HEK293 (cell line): ENCODE measurements around the gene MBD4.

Experiments
- GLIS1 ChIP-seq: fragments of 450-650 bp; formaldehyde crosslinking; IDR thresholded peaks from 2 replicates; pipeline ENCODE4 v1.5.1; 2016; ENCODE audit warnings: missing biosample characterization, missing genetic modification characterization
- GLIS2 ChIP-seq: fragments of 450-650 bp; formaldehyde crosslinking; IDR thresholded peaks from 2 replicates; pipeline ENCODE4 v1.5.1; 2016; ENCODE audit warnings: missing biosample characterization, missing genetic modification characterization
- HOXA7 ChIP-seq: sonication (generic); formaldehyde crosslinking; IDR thresholded peaks from 2 replicates; pipeline ENCODE4 v1.8.1; 2022; ENCODE audit warnings: missing genetic modification reagents, borderline replicate concordance
- KLF8 ChIP-seq: fragments of 450-650 bp; formaldehyde crosslinking; IDR thresholded peaks from 2 replicates; pipeline ENCODE4 v1.5.1; 2016; ENCODE audit warnings: missing biosample characterization, missing genetic modification characterization
- MZF1 ChIP-seq: fragments of 450-650 bp; formaldehyde crosslinking; IDR thresholded peaks from 2 replicates; pipeline ENCODE4 v1.5.1; 2017; ENCODE audit warnings: missing biosample characterization, missing genetic modification characterization, borderline replicate concordance
- SCRT2 ChIP-seq: fragments of 450-650 bp; formaldehyde crosslinking; IDR thresholded peaks from 2 replicates; pipeline ENCODE4 v1.5.1; 2016; ENCODE audit warnings: missing biosample characterization, missing genetic modification characterization
- ZBTB20 ChIP-seq: fragments of 450-650 bp; formaldehyde crosslinking; IDR thresholded peaks from 2 replicates; pipeline ENCODE4 v1.5.1; 2016; ENCODE audit warnings: missing biosample characterization, missing genetic modification characterization
- ZBTB7A ChIP-seq: fragments of 450-650 bp; formaldehyde crosslinking; IDR thresholded peaks from 2 replicates; pipeline ENCODE4 v1.5.1; 2016; ENCODE audit warnings: low read depth, missing biosample characterization, missing genetic modification characterization
- ZNF112 ChIP-seq: fragments of 450-650 bp; formaldehyde crosslinking; IDR thresholded peaks from 2 replicates; pipeline ENCODE4 v1.5.0; 2017; ENCODE audit warnings: missing biosample characterization, missing genetic modification characterization
- ZNF121 ChIP-seq: fragments of 450-650 bp; formaldehyde crosslinking; IDR thresholded peaks from 2 replicates; pipeline ENCODE4 v1.5.1; 2016; ENCODE audit warnings: missing biosample characterization, missing genetic modification characterization
- ZNF133 ChIP-seq: fragments of 450-650 bp; formaldehyde crosslinking; IDR thresholded peaks from 2 replicates; pipeline ENCODE4 v1.5.1; 2016; ENCODE audit warnings: missing biosample characterization, missing genetic modification characterization
- ZNF16 ChIP-seq: fragments of 450-650 bp; formaldehyde crosslinking; IDR thresholded peaks from 2 replicates; pipeline ENCODE4 v1.5.1; 2016; ENCODE audit warnings: low read depth, missing biosample characterization, missing genetic modification characterization
- ZNF184 ChIP-seq: fragments of 450-650 bp; IDR thresholded peaks from 2 replicates; pipeline ENCODE4 v1.5.1; 2018; ENCODE audit warnings: missing biosample characterization, mild to moderate bottlenecking, missing genetic modification characterization
- ZNF266 ChIP-seq: fragments of 450-650 bp; formaldehyde crosslinking; IDR thresholded peaks from 2 replicates; pipeline ENCODE4 v1.5.1; 2016; ENCODE audit warnings: missing biosample characterization, missing genetic modification characterization, low read depth
- ZNF510 ChIP-seq: fragments of 450-650 bp; formaldehyde crosslinking; IDR thresholded peaks from 2 replicates; pipeline ENCODE4 v1.5.1; 2018; ENCODE audit warnings: mild to moderate bottlenecking, missing genetic modification characterization, missing biosample characterization; ENCODE audit not compliant: insufficient replicate concordance
- ZNF529 ChIP-seq: fragments of 450-650 bp; formaldehyde crosslinking; IDR thresholded peaks from 2 replicates; pipeline ENCODE4 v1.5.1; 2017; ENCODE audit warnings: missing genetic modification characterization, missing biosample characterization; ENCODE audit not compliant: insufficient replicate concordance
- ZNF530 ChIP-seq: fragments of 450-650 bp; formaldehyde crosslinking; IDR thresholded peaks from 2 replicates; pipeline ENCODE4 v1.5.1; 2016; ENCODE audit warnings: low read depth, missing biosample characterization, missing genetic modification characterization
- ZNF600 ChIP-seq: fragments of 450-650 bp; formaldehyde crosslinking; IDR thresholded peaks from 2 replicates; pipeline ENCODE4 v1.5.1; 2016; ENCODE audit warnings: missing biosample characterization, missing genetic modification characterization
- ZNF791 ChIP-seq: fragments of 450-650 bp; formaldehyde crosslinking; IDR thresholded peaks from 2 replicates; pipeline ENCODE4 v1.5.1; 2016; ENCODE audit warnings: missing biosample characterization, missing genetic modification characterization
- ZSCAN23 ChIP-seq: fragments of 450-650 bp; formaldehyde crosslinking; IDR thresholded peaks from 2 replicates; pipeline ENCODE4 v1.5.1; 2016; ENCODE audit warnings: missing biosample characterization, missing genetic modification characterization
- TF ChIP-seq, protein P1 (sequence below): fragments of 450-650 bp; formaldehyde crosslinking; IDR thresholded peaks from 2 replicates; pipeline ENCODE4 v1.5.1; 2016; ENCODE audit warnings: missing biosample characterization, missing genetic modification characterization
- TF ChIP-seq, protein P2 (sequence below): fragments of 450-650 bp; IDR thresholded peaks from 2 replicates; pipeline ENCODE4 v1.5.1; 2018; ENCODE audit warnings: missing biosample characterization, missing genetic modification characterization
- TF ChIP-seq, protein P3 (sequence below): fragments of 450-650 bp; formaldehyde crosslinking; IDR thresholded peaks from 2 replicates; pipeline ENCODE4 v1.5.1; 2017; ENCODE audit warnings: missing biosample characterization, missing genetic modification characterization
- TF ChIP-seq, protein P4 (sequence below): fragments of 450-650 bp; formaldehyde crosslinking; IDR thresholded peaks from 2 replicates; pipeline ENCODE4 v1.5.1; 2016; ENCODE audit warnings: missing biosample characterization, missing genetic modification characterization
- TF ChIP-seq, protein P5 (sequence below): IDR thresholded peaks from 2 replicates; pipeline ENCODE4 v1.6.1; 2011; ENCODE audit warnings: mild to moderate bottlenecking, low read depth, low read length, borderline replicate concordance
- TF ChIP-seq, protein P6 (sequence below): fragments of 450-650 bp; formaldehyde crosslinking; IDR thresholded peaks from 2 replicates; pipeline ENCODE4 v1.5.1; 2016; ENCODE audit warnings: missing biosample characterization, missing genetic modification characterization, borderline replicate concordance
- TF ChIP-seq, protein P7 (sequence below): fragments of 450-650 bp; formaldehyde crosslinking; optimal IDR thresholded peaks from 2 replicates; pipeline ENCODE3; 2016; ENCODE audit warnings: missing biosample characterization, mild to moderate bottlenecking, missing genetic modification characterization

The MBD4 gene

DNA sequence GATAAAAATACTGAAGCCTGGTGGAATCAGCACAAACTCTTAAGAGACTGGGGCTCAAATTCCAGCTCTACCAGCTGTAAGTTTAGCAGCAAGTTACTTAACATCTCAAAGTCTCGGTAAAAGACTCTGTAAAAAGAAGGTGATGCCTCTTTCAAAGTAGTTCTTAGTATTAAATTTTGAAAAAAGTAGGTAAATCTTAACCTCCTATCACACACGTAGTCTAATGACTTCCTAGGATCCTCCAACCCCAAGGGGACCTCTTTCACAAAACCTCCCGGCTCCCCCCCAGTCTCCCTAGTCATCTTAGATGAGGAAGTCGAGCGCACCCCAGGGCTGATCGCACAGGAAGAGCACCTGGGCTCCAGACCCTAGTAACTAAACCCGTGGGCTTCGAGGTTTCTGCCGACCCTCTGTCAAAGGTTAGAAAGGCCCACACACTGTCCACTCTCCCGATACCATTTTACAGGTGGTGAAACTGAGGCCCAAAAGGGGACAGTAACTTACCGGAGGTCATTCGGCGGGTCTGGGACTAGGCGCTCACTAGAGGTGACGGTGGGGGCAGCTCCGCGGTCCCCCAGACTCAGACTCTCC lies 427 bp downstream of the MBD4 start (continued):
- TF ChIP-seq, protein P1, sequence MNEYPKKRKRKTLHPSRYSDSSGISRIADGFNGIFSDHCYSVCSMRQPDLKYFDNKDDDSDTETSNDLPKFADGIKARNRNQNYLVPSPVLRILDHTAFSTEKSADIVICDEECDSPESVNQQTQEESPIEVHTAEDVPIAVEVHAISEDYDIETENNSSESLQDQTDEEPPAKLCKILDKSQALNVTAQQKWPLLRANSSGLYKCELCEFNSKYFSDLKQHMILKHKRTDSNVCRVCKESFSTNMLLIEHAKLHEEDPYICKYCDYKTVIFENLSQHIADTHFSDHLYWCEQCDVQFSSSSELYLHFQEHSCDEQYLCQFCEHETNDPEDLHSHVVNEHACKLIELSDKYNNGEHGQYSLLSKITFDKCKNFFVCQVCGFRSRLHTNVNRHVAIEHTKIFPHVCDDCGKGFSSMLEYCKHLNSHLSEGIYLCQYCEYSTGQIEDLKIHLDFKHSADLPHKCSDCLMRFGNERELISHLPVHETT: no peak
- TF ChIP-seq, protein P2, sequence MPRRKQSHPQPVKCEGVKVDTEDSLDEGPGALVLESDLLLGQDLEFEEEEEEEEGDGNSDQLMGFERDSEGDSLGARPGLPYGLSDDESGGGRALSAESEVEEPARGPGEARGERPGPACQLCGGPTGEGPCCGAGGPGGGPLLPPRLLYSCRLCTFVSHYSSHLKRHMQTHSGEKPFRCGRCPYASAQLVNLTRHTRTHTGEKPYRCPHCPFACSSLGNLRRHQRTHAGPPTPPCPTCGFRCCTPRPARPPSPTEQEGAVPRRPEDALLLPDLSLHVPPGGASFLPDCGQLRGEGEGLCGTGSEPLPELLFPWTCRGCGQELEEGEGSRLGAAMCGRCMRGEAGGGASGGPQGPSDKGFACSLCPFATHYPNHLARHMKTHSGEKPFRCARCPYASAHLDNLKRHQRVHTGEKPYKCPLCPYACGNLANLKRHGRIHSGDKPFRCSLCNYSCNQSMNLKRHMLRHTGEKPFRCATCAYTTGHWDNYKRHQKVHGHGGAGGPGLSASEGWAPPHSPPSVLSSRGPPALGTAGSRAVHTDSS: no peak
- TF ChIP-seq MZF1 (no peak), ZNF529 (tag by site-specific recombination) (no peak), ZBTB20 (tag by site-specific recombination) (no peak), ZNF530 (tag by site-specific recombination) (no peak), SCRT2 (tag by site-specific recombination) (no peak), ZNF121 (peak; percentile 79; the same call in 1 of the 2 replicates), ZNF112 (tag by site-specific recombination) (no peak), GLIS2 (tag by site-specific recombination) (peak; percentile 48), ZSCAN23 (tag by site-specific recombination) (no peak), HOXA7 (CRISPR knock-in tag) (no peak), KLF8 (tag by site-specific recombination) (no peak), GLIS1 (peak; percentile 36; the same call in 1 of the 2 replicates), ZNF266 (tag by site-specific recombination) (no peak), ZBTB7A (tag by site-specific recombination) (no peak), ZNF600 (no peak), ZNF510 (tag by site-specific recombination) (no peak), ZNF184 (tag by site-specific recombination) (no peak), ZNF791 (no peak), ZNF133 (no peak), ZNF16 (tag by site-specific recombination) (no peak)
- TF ChIP-seq, protein P3, sequence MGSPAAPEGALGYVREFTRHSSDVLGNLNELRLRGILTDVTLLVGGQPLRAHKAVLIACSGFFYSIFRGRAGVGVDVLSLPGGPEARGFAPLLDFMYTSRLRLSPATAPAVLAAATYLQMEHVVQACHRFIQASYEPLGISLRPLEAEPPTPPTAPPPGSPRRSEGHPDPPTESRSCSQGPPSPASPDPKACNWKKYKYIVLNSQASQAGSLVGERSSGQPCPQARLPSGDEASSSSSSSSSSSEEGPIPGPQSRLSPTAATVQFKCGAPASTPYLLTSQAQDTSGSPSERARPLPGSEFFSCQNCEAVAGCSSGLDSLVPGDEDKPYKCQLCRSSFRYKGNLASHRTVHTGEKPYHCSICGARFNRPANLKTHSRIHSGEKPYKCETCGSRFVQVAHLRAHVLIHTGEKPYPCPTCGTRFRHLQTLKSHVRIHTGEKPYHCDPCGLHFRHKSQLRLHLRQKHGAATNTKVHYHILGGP (tag by site-specific recombination): no peak
- TF ChIP-seq, protein P4, sequence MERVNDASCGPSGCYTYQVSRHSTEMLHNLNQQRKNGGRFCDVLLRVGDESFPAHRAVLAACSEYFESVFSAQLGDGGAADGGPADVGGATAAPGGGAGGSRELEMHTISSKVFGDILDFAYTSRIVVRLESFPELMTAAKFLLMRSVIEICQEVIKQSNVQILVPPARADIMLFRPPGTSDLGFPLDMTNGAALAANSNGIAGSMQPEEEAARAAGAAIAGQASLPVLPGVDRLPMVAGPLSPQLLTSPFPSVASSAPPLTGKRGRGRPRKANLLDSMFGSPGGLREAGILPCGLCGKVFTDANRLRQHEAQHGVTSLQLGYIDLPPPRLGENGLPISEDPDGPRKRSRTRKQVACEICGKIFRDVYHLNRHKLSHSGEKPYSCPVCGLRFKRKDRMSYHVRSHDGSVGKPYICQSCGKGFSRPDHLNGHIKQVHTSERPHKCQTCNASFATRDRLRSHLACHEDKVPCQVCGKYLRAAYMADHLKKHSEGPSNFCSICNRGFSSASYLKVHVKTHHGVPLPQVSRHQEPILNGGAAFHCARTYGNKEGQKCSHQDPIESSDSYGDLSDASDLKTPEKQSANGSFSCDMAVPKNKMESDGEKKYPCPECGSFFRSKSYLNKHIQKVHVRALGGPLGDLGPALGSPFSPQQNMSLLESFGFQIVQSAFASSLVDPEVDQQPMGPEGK: peak; percentile 70
- TF ChIP-seq, protein P5, sequence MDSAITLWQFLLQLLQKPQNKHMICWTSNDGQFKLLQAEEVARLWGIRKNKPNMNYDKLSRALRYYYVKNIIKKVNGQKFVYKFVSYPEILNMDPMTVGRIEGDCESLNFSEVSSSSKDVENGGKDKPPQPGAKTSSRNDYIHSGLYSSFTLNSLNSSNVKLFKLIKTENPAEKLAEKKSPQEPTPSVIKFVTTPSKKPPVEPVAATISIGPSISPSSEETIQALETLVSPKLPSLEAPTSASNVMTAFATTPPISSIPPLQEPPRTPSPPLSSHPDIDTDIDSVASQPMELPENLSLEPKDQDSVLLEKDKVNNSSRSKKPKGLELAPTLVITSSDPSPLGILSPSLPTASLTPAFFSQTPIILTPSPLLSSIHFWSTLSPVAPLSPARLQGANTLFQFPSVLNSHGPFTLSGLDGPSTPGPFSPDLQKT: no peak
- TF ChIP-seq, protein P6, sequence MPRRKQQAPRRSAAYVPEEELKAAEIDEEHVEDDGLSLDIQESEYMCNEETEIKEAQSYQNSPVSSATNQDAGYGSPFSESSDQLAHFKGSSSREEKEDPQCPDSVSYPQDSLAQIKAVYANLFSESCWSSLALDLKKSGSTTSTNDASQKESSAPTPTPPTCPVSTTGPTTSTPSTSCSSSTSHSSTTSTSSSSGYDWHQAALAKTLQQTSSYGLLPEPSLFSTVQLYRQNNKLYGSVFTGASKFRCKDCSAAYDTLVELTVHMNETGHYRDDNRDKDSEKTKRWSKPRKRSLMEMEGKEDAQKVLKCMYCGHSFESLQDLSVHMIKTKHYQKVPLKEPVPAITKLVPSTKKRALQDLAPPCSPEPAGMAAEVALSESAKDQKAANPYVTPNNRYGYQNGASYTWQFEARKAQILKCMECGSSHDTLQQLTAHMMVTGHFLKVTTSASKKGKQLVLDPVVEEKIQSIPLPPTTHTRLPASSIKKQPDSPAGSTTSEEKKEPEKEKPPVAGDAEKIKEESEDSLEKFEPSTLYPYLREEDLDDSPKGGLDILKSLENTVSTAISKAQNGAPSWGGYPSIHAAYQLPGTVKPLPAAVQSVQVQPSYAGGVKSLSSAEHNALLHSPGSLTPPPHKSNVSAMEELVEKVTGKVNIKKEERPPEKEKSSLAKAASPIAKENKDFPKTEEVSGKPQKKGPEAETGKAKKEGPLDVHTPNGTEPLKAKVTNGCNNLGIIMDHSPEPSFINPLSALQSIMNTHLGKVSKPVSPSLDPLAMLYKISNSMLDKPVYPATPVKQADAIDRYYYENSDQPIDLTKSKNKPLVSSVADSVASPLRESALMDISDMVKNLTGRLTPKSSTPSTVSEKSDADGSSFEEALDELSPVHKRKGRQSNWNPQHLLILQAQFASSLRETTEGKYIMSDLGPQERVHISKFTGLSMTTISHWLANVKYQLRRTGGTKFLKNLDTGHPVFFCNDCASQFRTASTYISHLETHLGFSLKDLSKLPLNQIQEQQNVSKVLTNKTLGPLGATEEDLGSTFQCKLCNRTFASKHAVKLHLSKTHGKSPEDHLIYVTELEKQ: no peak
- TF ChIP-seq, protein P7, sequence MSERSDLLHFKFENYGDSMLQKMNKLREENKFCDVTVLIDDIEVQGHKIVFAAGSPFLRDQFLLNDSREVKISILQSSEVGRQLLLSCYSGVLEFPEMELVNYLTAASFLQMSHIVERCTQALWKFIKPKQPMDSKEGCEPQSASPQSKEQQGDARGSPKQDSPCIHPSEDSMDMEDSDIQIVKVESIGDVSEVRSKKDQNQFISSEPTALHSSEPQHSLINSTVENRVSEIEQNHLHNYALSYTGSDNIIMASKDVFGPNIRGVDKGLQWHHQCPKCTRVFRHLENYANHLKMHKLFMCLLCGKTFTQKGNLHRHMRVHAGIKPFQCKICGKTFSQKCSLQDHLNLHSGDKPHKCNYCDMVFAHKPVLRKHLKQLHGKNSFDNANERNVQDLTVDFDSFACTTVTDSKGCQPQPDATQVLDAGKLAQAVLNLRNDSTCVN (tag by site-specific recombination): no peak
